ENCODE results near the gene FTL. TPM values are rescaled to one million over a fixed set of nuclear protein-coding genes. Genes with fewer than 3 reads are reported as not detected.

Gene FTL
- total RNA-seq, 1 experiment from 2014 or later, result 1,245 TPM

DNA sequence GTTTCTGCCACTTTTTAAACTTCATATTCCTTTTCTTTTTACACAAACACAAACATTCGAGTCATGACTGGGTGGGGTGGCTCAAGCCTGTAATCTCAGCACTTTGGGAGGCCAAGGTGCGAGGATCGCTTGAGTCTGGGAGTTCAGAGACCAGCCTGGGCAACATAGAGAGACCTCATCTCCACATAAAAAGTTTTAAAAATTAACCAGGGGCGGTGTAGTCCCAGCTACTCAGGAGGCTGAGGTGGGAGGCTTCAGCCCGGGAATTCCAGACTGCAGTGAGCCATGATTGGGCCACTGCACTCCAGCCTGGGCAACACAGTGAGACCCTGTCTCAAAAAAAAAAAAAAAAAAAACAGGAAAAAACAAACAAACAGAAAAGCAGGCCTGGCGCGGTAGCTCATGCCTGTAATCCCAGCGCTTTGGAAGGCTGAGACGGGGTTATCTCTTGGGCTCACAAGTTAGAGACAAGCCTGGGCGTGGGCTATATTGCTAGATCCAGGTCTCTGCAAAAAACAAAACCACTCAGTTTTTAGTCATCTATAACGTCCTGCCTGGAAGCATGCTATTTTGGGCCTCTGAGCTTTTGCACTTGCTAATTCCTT is 11.0 kb upstream of the FTL start:
- no peak overlapping the region for H2AK5ac ChIP-seq (ENCODE audit: insufficient read length, low read length)
- no peak overlapping the region for H3K23ac ChIP-seq (ENCODE audit: insufficient read length, low read depth, low read length)
- H4K20me1 ChIP-seq (ENCODE audit: control insufficient read depth, insufficient read depth, insufficient read length), result no peaks in the 10 kb centered on the region
- peaks cover 4% of the 10 kb centered on the region for H3K79me1 ChIP-seq (ENCODE audit: insufficient read depth, low read depth, low read length, poor library complexity, severe bottlenecking)
- peak overlapping the region; percentile 79 to 81 for H3K4me3 Mint-ChIP-seq
- peaks cover 10% of the 10 kb centered on the region for H3K27me3 Mint-ChIP-seq (ENCODE audit: low read depth)
- H3K9me3 ChIP-seq (ENCODE audit: control insufficient read depth, low read depth, low read length), result no peaks in the 10 kb centered on the region
- H4K5ac ChIP-seq (ENCODE audit: insufficient read length, low read depth, low read length), result no peak overlapping the region
- H4K91ac ChIP-seq (ENCODE audit: insufficient read length, low read depth, low read length), result no peak overlapping the region
- H3K9ac ChIP-seq (ENCODE audit: extremely low read depth, insufficient read length, low read length), result peak overlapping the region; percentile 36
- H3K4me1 ChIP-seq (ENCODE audit: insufficient read depth, low read length), result no peaks in the 10 kb centered on the region
- TF ChIP-seq CTCF (conservative IDR thresholded peaks at IDR 0.05), result no peak
- no peaks in the 10 kb centered on the region for H3K79me2 ChIP-seq (ENCODE audit: insufficient read depth, low read length)
- H3K18ac ChIP-seq (ENCODE audit: insufficient read length, low read depth, low read length), result no peak overlapping the region
- H3K56ac ChIP-seq (ENCODE audit: insufficient read length, low read depth, low read length), result no peak overlapping the region
- H3K14ac ChIP-seq (ENCODE audit: insufficient read depth, low read length), result no peak overlapping the region
- H2AFZ ChIP-seq (ENCODE audit: low read length), result peak overlapping the region; percentile 2
- H4K8ac ChIP-seq (replicated peaks; ENCODE audit: insufficient read length, low read depth, low read length), result no peak overlapping the region
- H2BK12ac ChIP-seq (ENCODE audit: insufficient read length, low read depth, low read length), result no peak overlapping the region
- no peak overlapping the region for H3T11ph ChIP-seq (ENCODE audit: low read length)
- WGBS (ENCODE audit: extremely low coverage, insufficient read length, low lambda C conversion rate), result no CpG with 5 or more reads among the region's 11 CpGs
- no peak for DNase-seq
- no peak overlapping the region for H2BK5ac ChIP-seq (ENCODE audit: insufficient read length, low read length)
- H3K23me2 ChIP-seq (ENCODE audit: insufficient read length, low read depth, low read length, poor library complexity, severe bottlenecking), result peaks cover 8% of the 10 kb centered on the region
- no peaks in the 10 kb centered on the region for H3K27me3 ChIP-seq (ENCODE audit: insufficient read depth, low read length)
- H2BK15ac ChIP-seq (ENCODE audit: low read depth, low read length), result no peak overlapping the region
- peak overlapping the region; percentile 76 to 93 (median 90); a peak in 6 of 7 replicates for H3K27ac Mint-ChIP-seq
- H2BK120ac ChIP-seq (ENCODE audit: low read depth, low read length, poor library complexity, severe bottlenecking), result no peak overlapping the region
- H2BK20ac ChIP-seq (ENCODE audit: low read depth, low read length, poor library complexity, severe bottlenecking), result no peak overlapping the region
- no peak overlapping the region for H3K27ac ChIP-seq (ENCODE audit: insufficient read length, low read depth, low read length)
- H3K4me2 ChIP-seq (ENCODE audit: insufficient read depth, insufficient read length, low read length), result peak overlapping the region; percentile 42
- no peaks in the 10 kb centered on the region for H3K9me3 Mint-ChIP-seq
- no peak overlapping the region for H3K4ac ChIP-seq (ENCODE audit: low read depth, low read length)
- peaks cover 14 to 15% of the 10 kb centered on the region in 2 experiments for H3K4me1 Mint-ChIP-seq
- H3K36me3 Mint-ChIP-seq (ENCODE audit: insufficient read depth in 1 of 3, low read depth in 3 of 3), result peaks cover 17 to 37% (median 36%) of the 10 kb centered on the region in 3 experiments; a peak in 6 of 7 replicates

Measured in H9 (cell line).